ENCODE measurements around the gene IGF2.

IGF2 gene

GRCh38 chr11:2091786-2092463 is 47.3 kb downstream of the IGF2 start:
- DNase-seq (ENCODE audit: low read depth in 3 of 3), result no peak

GRCh38 chr11:2091112-2091746 is 48.0 kb downstream of the IGF2 start:
- DNase-seq (ENCODE audit: low read depth in 3 of 3), result no peak

- DNase-seq (ENCODE audit: low read depth in 3 of 3), result no peak
Observed at GRCh38 chr11:2090172-2091111, 48.7 kb downstream of the IGF2 start.

- no peak for DNase-seq (ENCODE audit: low read depth in 3 of 3)
Observed at GRCh38 chr11:2089536-2090165, 49.5 kb downstream of the IGF2 start.

GRCh38 chr11:2088746-2089535 is 50.2 kb downstream of the IGF2 start:
- DNase-seq (ENCODE audit: low read depth in 3 of 3), result no peak

- DNase-seq (ENCODE audit: low read depth in 3 of 3), result no peak
Observed at GRCh38 chr11:2088284-2088683, 50.9 kb downstream of the IGF2 start.

- DNase-seq (ENCODE audit: low read depth in 3 of 3), result no peak
Observed at GRCh38 chr11:2086239-2087040, 52.7 kb downstream of the IGF2 start.

GRCh38 chr11:2085251-2086066 is 53.7 kb downstream of the IGF2 start:
- DNase-seq (ENCODE audit: low read depth in 3 of 3), result no peak

GRCh38 chr11:2084721-2085120 is 54.5 kb downstream of the IGF2 start:
- no peak for DNase-seq (ENCODE audit: low read depth in 3 of 3)

Measured in stimulated activated CD4-positive, alpha-beta T cell treated with anti-CD3 and anti-CD28 coated beads, TNF-alpha, amount 100 ng/mL, for 4 hours (primary cell).